Lower leg skin (tissue), 4 donors: ENCODE data around the gene COL19A1. TPM values are rescaled to one million over a fixed set of nuclear protein-coding genes. Genes with fewer than 3 reads are reported as not detected.

ENCODE experiments used
- DNase-seq, 2 donors: peaks; one replicate each; pipeline ENCODE4 v3.0.0-alpha.2; 2019; ENCODE audit warnings: low spot score in 2 of 2
- H3K4me3 ChIP-seq: fragments of 200-600 bp; sonication (generic); 2 replicates; pipeline ENCODE4 v1.5.1; 2017; ENCODE audit warnings: mild to moderate bottlenecking, low read depth; ENCODE audit not compliant: poor library complexity, severe bottlenecking
- CTCF ChIP-seq, 3 donors: fragments of 450-650 bp; IDR thresholded peaks; one replicate each; pipeline ENCODE4 v1.5.1; 2016; ENCODE audit warnings: antibody characterized with exemption in 3 of 3, mild to moderate bottlenecking in 3 of 3, moderate library complexity in 2 of 3
- POLR2A ChIP-seq, 2 donors: fragments of 450-650 bp; IDR thresholded peaks; one replicate each; pipeline ENCODE4 v1.6.1; 2016 to 2017; ENCODE audit warnings: antibody characterized with exemption in 2 of 2, mild to moderate bottlenecking in 1 of 2, moderate library complexity in 1 of 2
- WGBS, 2 donors: methylation state at CpG; one replicate each; pipeline ENCODE4 v1.1.5; 2018; 5-methylcytosine and 5-hydroxymethylcytosine counted together
- intact Hi-C: fragments of 100-400 bp; cut with DNase I; formaldehyde crosslinking; loops from one replicate; pipeline ENCODE4 v1.15.0; 2023; ENCODE audit warnings: low total_unique reads
- total RNA-seq, 4 donors: library from RNA; depleted of rRNA; stranded (reverse); fragments of >200 nt; gene quantifications; one replicate each; pipeline ENCODE4 v1.1.0, GENCODE V29; 2016

COL19A1 gene
- total RNA-seq, 4 donors from 2014 or later: 0.12 to 0.19 TPM; not detected in 2

DNA sequence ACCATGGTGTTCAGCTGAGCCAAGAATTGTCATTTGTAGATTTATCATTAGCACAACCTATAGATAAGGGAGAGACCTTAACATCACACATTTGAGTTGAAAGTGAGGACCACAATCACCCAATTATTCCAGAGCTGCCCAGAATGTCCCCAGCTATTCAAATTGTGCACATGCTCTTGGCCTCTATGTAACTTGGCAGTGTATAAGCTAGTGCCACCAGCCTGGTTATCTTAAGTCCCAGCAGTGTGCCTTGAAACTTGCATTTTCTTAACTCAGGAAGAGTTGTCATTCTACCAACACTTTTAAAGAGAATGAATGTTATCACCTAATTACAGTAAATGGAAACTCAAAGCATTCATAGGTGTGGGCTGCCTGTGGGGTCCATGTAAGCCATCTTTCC, 245.4 kb downstream of the COL19A1 start:
- no peak overlapping the region for H3K4me3 ChIP-seq
- no peak for TF ChIP-seq POLR2A (IDR thresholded peaks at IDR 0.05)
- TF ChIP-seq CTCF (IDR thresholded peaks at IDR 0.05): no peak
- intact Hi-C loops: no loop called here
- no peak for DNase-seq

GRCh38 chr6:70112716-70113115, 246.4 kb downstream of the COL19A1 start:
- no peak for DNase-seq
- TF ChIP-seq POLR2A (IDR thresholded peaks at IDR 0.05): no peak
- no peak for TF ChIP-seq CTCF (IDR thresholded peaks at IDR 0.05)
- WGBS, 2 donors: 43 to 55% methylated on average over 5 of the region's 5 CpGs
- H3K4me3 ChIP-seq: no peak overlapping the region
- intact Hi-C loops: no loop called here

GRCh38 chr6:70113171-70113570, 246.8 kb downstream of the COL19A1 start:
- no peak for DNase-seq
- TF ChIP-seq POLR2A (IDR thresholded peaks at IDR 0.05): no peak
- no peak for TF ChIP-seq CTCF (IDR thresholded peaks at IDR 0.05)
- H3K4me3 ChIP-seq: no peak overlapping the region
- WGBS, 2 donors: 54 to 63% methylated on average over 1 of the region's 1 CpG
- intact Hi-C loops: no loop called here

DNA sequence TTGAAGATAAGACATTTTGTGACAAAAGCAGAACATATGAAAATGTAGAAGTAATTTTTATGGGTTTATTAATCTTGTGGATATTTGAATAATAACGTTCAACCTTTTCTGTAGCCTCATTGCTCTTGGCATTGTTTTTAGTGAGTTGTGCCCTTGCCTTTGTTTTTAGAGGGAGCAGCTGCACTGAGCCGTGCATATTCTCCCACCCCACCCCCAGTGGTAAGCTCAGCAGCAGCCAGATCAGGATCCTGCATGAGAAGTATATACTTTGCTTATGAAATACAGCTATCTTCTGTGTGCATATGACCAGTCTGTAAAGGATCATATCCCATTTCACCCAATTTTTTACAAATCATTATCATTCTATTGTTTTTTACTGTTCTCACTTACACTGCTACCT, 252.3 kb downstream of the COL19A1 start:
- DNase-seq: no peak
- intact Hi-C loops: no loop called here
- 46 to 52% methylated on average over 2 of the region's 2 CpGs for WGBS, 2 donors
- no peak overlapping the region for H3K4me3 ChIP-seq
- no peak for TF ChIP-seq POLR2A (IDR thresholded peaks at IDR 0.05)
- no peak for TF ChIP-seq CTCF (IDR thresholded peaks at IDR 0.05)

GRCh38 chr6:70119218-70119835, 253.0 kb downstream of the COL19A1 start:
- no peak overlapping the region for H3K4me3 ChIP-seq
- DNase-seq: no peak
- WGBS, 2 donors: 77 to 86% methylated on average over 7 of the region's 7 CpGs
- intact Hi-C loops: no loop called here
- no peak for TF ChIP-seq CTCF (IDR thresholded peaks at IDR 0.05)
- no peak for TF ChIP-seq POLR2A (IDR thresholded peaks at IDR 0.05)

GRCh38 chr6:70124443-70124842, 258.1 kb downstream of the COL19A1 start:
- intact Hi-C loops: no loop called here
- TF ChIP-seq CTCF (IDR thresholded peaks at IDR 0.05) (no peak), POLR2A (IDR thresholded peaks at IDR 0.05) (no peak)
- H3K4me3 ChIP-seq: no peak overlapping the region
- 77 to 91% methylated on average over 1 of the region's 1 CpG for WGBS, 2 donors
- DNase-seq: no peak
